Inferior parietal cortex (tissue), 1 donor: ENCODE results near the gene MAVS.
"Not testable (repeated sequence)": the region's sequence is repeated elsewhere in the genome, so short reads cannot be mapped to it uniquely, and the experiment has no call there.

Experiments used
- DNase-seq: peaks from one replicate; pipeline ENCODE4 v3.0.0-alpha.2; 2016; ENCODE audit errors: extremely low spot score

Gene MAVS

DNA sequence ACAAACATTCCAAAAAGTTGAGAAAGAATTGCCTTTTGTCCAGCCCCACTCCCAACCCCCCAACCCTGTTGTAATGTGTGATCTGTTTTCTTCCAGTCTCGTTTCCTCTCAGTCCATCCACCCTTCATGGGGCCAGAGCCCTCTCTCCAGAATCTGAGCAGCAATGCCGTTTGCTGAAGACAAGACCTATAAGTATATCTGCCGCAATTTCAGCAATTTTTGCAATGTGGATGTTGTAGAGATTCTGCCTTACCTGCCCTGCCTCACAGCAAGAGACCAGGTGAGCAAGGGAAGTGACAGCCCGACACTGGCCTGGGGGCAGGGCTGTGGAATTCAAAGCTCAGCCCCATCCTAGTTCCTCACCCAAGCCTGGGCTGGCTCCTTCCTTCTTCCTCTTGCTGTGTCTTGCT is 7.8 kb downstream of the MAVS start:
- no peak for DNase-seq

DNA sequence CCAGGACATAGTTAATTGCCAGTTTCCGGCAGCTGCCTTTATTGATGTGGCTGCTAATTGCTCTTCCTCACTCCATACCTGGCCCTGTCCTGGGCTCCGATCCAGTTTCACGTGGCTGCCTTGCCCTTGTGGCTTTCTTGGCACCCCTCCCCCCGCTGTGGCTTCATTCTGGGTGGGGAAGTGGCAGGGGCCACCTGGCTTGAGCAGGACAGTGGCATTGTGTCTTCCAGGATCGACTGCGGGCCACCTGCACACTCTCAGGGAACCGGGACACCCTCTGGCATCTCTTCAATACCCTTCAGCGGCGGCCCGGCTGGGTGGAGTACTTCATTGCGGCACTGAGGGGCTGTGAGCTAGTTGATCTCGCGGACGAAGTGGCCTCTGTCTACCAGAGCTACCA is 10.8 kb downstream of the MAVS start:
- no peak for DNase-seq

GRCh38 chr20:3858689-3859088 is 12.1 kb downstream of the MAVS start:
- DNase-seq = no peak

- DNase-seq = no peak
Measured at GRCh38 chr20:3861191-3861590, 14.6 kb downstream of the MAVS start.

DNA sequence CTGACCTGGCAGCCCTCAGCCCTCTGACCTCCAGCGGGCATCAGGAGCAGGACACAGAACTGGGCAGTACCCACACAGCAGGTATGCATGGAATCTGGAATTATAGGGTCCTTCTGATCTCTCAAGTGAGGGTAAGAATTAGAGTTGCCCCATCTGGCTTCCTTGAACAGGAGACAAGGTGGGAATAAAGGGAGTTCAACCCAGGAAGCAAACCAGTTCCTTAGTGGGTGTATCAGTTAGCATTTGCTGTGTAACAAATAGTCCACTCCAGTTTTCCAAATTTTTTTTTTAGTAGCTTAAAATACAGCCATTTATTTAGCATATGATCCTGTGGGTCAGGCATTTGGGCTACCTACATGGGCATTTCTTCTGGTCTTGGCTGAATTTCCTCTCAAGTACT is 15.7 kb downstream of the MAVS start:
- no peak for DNase-seq

GRCh38 chr20:3863317-3863716 is 16.7 kb downstream of the MAVS start:
- no peak for DNase-seq

DNA sequence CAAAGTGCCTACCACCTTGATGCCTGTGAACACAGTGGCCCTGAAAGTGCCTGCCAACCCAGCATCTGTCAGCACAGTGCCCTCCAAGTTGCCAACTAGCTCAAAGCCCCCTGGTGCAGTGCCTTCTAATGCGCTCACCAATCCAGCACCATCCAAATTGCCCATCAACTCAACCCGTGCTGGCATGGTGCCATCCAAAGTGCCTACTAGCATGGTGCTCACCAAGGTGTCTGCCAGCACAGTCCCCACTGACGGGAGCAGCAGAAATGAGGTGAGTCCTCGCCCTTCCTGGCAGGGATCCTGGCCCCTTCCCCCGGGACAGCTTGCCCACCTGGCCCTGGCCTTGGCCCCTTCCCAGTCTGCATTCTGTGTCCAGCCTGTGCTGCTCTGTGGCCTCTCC is 17.9 kb downstream of the MAVS start:
- no peak for DNase-seq

DNA sequence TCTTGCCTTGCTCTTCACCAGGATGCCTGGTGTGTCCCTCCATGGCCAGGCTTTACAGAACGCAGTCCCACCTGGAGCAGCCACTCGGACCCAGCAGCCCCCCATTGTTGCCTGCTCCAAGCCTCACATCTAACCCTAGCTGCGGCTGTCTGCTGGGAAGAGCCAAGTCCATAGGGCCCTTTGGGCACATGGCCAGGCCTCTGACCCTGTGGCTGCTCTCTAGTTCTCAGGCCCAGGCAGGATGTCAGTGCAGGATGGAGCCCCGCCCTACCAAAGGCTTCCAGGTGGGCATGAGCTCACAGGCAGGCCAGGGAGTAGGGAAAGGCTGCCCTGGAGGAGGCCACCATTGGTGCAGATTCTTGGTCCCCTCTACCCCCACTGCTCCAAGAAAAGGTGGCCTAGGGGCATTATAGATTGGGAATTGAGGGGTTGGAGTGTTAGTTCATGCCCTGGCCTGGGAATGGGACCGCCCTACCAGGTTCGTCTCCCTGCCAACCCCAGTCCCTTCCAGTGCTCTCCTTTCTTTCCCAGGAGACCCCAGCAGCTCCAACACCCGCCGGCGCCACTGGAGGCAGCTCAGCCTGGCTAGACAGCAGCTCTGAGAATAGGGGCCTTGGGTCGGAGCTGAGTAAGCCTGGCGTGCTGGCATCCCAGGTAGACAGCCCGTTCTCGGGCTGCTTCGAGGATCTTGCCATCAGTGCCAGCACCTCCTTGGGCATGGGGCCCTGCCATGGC is 18.7 kb downstream of the MAVS start:
- DNase-seq = no peak

DNA sequence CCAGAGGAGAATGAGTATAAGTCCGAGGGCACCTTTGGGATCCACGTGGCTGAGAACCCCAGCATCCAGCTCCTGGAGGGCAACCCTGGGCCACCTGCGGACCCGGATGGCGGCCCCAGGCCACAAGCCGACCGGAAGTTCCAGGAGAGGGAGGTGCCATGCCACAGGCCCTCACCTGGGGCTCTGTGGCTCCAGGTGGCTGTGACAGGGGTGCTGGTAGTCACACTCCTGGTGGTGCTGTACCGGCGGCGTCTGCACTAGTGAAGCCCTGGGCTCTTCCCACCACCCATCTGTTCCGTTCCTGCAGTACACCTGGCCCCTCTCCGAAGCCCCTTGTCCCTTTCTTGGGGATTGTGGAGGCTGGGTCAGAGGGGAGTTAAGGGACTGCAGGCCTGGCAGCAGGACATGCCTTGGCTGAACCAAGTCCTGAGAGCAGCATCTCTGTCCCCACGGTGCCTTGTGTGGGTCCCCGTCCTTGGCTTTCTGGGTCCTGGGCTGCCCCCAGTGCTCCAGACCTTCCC is 19.3 kb downstream of the MAVS start:
- DNase-seq = no peak

DNA sequence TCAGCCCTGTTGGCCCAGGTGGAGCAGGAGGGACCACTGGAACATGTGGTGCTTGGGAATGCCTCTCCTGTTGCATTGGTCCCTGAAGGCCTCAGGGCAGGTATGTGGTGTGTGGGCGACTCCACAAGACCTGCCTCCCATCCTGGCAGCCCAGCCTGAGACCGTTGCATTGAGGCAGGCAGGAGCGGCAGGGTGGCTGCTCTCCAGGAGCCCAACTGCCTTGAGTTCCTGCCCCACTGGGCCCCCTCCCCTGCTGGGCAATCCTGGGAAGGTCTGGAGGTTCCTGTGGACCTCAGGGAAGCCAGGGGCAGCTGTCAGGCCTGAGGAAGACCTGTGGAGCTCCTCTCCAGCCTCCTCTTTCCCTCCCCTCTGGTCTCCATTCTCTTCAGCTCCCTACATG is 19.8 kb downstream of the MAVS start:
- DNase-seq = no peak

- no peak for DNase-seq
Measured at GRCh38 chr20:3867802-3868201, 21.2 kb downstream of the MAVS start.

- no peak for DNase-seq
Measured at GRCh38 chr20:3869839-3870634, 23.4 kb downstream of the MAVS start.

- no peak for DNase-seq
Measured at GRCh38 chr20:3871550-3872265, 25.1 kb downstream of the MAVS start.

DNA sequence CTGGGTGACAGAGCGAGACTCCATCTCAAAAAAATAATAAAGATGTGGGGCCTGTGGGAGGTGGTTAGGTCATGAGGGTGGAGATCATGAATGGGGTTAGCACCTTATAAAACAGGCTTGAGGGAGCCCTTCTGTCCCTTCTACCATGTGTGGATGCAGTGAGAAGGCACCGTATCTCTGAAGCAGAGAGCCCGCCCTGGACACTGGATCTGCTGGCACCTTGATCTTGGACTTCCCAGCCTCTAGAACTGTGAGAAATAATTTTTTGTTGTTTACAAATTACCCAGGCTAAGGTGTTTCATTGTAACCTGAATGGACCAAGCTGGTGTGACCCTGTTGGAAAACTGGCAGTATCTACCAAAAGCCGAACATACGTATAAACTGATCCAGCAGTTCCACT is 26.9 kb downstream of the MAVS start:
- no peak for DNase-seq

DNA sequence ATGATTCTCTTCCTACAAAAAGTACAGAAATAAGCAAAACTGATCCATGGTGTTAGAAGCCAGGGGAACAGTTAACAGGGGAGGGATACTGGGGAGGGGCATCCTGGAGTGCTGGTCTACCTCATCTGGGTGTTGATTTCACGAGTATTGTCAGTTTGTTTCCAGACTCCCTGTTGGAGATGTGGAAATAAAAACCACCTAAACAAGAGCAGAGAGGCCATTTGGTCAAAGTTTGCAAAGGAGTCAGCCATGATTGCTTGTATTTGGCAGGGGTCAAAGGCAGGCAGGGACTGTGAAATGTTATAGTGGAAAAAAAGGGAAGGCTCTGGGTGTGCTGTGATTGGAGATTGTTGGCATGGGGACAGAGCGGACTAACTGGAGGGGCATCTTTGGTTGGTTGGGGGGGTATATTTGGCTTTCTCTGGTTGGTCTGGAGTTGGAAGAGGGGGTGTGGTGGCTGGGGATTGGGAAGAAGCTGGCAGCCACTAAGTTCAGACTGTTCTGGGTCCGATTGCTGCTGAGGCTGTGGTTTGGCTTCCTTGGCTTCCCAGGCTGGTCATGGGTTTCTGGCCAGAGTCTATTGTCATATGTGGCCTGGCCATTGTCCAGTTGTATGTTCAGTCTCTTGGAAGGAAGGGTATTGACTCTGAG is 27.7 kb downstream of the MAVS start:
- DNase-seq = no peak

- no peak for DNase-seq
Measured at GRCh38 chr20:3875378-3875974, 28.8 kb downstream of the MAVS start.

DNA sequence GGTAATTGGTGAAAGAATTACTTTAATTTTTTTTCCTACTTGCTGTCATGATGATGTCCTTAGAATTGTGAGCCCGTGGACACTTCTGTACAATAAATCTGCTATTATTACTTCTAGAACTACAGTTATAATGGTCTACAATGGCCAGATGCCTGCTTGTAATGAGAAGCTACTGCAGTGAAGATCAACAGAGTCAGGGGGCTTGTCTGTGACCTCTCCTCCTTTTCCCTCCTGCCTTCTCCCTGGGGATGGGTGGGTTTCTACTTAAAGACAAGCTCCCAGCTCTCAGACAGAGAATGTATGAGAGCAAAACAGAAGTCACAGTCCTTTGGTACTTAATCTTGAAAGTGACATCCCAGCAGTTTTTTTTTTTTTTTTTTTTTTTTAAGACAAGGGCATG is 29.4 kb downstream of the MAVS start:
- DNase-seq = no peak

- DNase-seq = no peak
Measured at GRCh38 chr20:3876676-3877075, 30.0 kb downstream of the MAVS start.

DNA sequence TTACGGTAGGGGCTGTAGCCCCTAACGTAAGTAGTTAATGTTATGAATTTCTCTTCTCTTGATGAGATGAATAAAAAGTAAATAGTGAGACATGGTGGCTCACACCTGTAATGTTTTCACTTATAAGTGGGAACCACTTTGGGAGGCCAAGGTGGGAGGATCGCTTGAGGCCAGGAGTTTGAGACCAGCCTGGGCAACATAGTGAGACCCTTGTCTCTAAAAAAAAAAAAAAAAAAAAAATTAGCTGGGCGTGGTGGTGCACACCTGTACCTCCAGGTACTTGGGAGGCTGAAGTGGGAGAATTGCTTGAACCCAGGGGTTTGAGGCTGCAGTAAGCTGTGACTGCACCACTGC is 32.3 kb downstream of the MAVS start:
- DNase-seq = not testable (repeated sequence)

DNA sequence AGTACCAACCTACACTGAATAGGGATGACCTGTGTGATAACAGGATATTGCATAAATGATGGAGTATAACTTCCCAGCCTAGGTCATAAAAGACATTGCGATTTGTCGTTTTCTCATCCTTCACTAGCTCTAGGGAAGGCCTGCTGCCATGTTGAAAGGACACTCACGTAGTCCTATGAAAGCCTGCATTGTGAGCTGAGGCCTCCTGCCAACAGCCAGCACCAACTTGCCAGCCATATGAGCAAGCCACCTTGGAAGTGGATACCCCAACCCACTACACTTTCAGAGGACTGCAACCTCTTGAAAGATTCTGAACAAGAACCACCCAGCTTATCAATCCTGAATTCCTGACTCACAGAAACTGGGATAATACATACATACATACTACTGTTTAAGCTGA is 39.1 kb downstream of the MAVS start:
- no peak for DNase-seq

GRCh38 chr20:3887876-3888620 is 41.4 kb downstream of the MAVS start:
- no peak for DNase-seq
